Measurements from ENCODE around the gene FHAD1.

- TF ChIP-seq CTCF (IDR thresholded peaks at IDR 0.05) (no peak), POLR2A (IDR thresholded peaks at IDR 0.05) (no peak), EP300 (IDR thresholded peaks at IDR 0.05) (no peak)
These were observed 27.0 kb upstream of the FHAD1 start for GRCh38 chr1:15220024-15220392.
